ENCODE results near the gene ARID3B. TPM values are rescaled to one million over a fixed set of nuclear protein-coding genes. Genes with fewer than 3 reads are reported as not detected.

ARID3B gene
- total and polyA plus RNA-seq, 4 donors: 6.6 to 10.5 (median 10.2) TPM

DNA sequence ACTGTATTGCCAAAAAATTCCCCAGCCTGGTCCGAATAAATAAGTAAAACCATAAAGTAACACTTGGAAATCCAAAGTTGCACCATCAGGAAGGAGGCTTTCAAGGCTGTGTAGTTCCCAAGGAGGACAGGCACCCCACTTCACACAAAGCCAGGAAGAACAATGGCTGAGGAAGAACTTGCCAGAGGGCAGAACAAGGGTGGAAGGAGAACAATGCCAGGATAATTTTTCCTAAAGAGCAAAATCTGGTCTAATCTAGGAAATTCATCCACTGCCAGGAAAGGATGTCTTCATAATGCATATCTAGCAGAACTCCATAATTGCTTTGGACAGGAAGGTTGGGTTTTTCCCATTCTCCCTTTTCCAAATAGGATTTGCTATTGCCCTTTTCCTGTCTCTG is 15.7 kb upstream of the ARID3B start:
- Histone ChIP-seq H3K36me3 (ENCODE audit: control insufficient read depth in 4 of 4, insufficient read depth in 4 of 4, low read length in 4 of 4) (no peaks in the 10 kb centered on the region), H3K9ac (ENCODE audit: insufficient read depth in 1 of 2, low read length in 2 of 2) (no peak overlapping the region)
- 51 to 60% methylated on average over 1 of the region's 1 CpG for WGBS, 2 donors

DNA sequence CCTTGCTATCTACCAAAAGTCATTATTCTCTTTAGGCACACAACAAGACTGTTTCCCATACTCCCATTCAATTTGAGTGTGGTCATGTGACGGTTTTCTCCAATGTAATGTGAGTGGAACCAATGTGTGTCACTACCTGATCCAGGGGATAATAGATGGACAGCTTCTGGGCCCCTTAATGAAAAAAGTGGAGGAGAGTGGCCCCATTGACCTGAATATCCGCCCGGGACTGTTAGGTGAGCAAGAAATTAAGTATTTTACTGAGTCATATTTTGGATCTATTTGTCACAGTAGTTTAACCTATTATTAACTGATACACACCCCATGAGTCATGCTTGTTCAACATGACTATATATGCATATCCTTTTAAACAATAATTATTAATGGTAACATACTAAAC is 15.1 kb upstream of the ARID3B start:
- H3K9me3 ChIP-seq (ENCODE audit: control insufficient read depth in 4 of 4, insufficient read depth in 3 of 4, low read length in 3 of 4): no peaks in the 10 kb centered on the region
- ATAC-seq (ENCODE audit: insufficient read depth, low FRiP score) (no peak), DNase-seq (no peak)
- H3K27me3 ChIP-seq (ENCODE audit: control insufficient read depth in 3 of 3, insufficient read depth in 3 of 3, low read length in 2 of 3): no peaks in the 10 kb centered on the region
- TF ChIP-seq, protein P1, sequence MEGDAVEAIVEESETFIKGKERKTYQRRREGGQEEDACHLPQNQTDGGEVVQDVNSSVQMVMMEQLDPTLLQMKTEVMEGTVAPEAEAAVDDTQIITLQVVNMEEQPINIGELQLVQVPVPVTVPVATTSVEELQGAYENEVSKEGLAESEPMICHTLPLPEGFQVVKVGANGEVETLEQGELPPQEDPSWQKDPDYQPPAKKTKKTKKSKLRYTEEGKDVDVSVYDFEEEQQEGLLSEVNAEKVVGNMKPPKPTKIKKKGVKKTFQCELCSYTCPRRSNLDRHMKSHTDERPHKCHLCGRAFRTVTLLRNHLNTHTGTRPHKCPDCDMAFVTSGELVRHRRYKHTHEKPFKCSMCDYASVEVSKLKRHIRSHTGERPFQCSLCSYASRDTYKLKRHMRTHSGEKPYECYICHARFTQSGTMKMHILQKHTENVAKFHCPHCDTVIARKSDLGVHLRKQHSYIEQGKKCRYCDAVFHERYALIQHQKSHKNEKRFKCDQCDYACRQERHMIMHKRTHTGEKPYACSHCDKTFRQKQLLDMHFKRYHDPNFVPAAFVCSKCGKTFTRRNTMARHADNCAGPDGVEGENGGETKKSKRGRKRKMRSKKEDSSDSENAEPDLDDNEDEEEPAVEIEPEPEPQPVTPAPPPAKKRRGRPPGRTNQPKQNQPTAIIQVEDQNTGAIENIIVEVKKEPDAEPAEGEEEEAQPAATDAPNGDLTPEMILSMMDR (IDR thresholded peaks at IDR 0.05; ENCODE audit: control extremely low read depth, extremely low read depth): no peak
- no peak overlapping the region for H3K9ac ChIP-seq (ENCODE audit: insufficient read depth in 1 of 2, low read length in 2 of 2)
- peaks cover 0 to 3% (median 0%) of the 10 kb centered on the region in 5 donors for H3K4me1 ChIP-seq (ENCODE audit: control insufficient read depth in 5 of 5, insufficient read depth in 5 of 5, low read length in 5 of 5)
- H3K27ac ChIP-seq (ENCODE audit: low read depth in 1 of 2, low read length in 1 of 2): no peak overlapping the region
- H3K4me3 ChIP-seq: no peak overlapping the region
- H3K36me3 ChIP-seq (ENCODE audit: control insufficient read depth in 4 of 4, insufficient read depth in 4 of 4, low read length in 4 of 4): no peaks in the 10 kb centered on the region
- WGBS, 2 donors: 72 to 91% methylated on average over 3 of the region's 3 CpGs

More for the DNA sequence above, 15.7 kb upstream of the ARID3B start:
- ATAC-seq (ENCODE audit: insufficient read depth, low FRiP score) (no peak), DNase-seq (no peak)
- no peak overlapping the region for H3K4me3 ChIP-seq
- H3K27ac ChIP-seq (ENCODE audit: low read depth in 1 of 2, low read length in 1 of 2): no peak overlapping the region
- no peaks in the 10 kb centered on the region for H3K27me3 ChIP-seq (ENCODE audit: control insufficient read depth in 3 of 3, insufficient read depth in 3 of 3, low read length in 2 of 3)
- TF ChIP-seq, protein P1 (IDR thresholded peaks at IDR 0.05; ENCODE audit: control extremely low read depth, extremely low read depth): no peak
- peaks cover 0 to 3% (median 0%) of the 10 kb centered on the region in 5 donors for H3K4me1 ChIP-seq (ENCODE audit: control insufficient read depth in 5 of 5, insufficient read depth in 5 of 5, low read length in 5 of 5)
- H3K9me3 ChIP-seq (ENCODE audit: control insufficient read depth in 4 of 4, insufficient read depth in 3 of 4, low read length in 3 of 4): no peaks in the 10 kb centered on the region

DNA sequence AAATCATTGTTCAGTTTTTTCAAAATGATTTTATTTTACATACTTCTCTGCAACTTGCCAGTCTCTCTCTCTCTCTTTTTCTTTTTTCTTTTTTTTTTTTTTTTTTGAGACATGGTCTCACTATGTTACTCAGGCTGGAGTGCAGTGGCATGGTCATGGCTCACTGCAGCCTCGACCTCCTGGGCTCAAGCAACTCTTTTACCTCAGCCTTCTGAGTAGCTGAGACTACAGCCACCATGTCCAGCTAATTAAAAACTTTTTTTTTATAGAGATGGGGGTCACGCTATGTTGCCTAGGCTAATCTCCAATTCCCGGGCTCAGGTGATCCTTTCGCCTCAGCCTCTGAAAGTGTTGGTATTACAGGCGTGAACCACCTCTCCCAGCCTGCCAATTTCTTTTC is 12.1 kb upstream of the ARID3B start:
- no peaks in the 10 kb centered on the region for H3K36me3 ChIP-seq (ENCODE audit: control insufficient read depth in 4 of 4, insufficient read depth in 4 of 4, low read length in 4 of 4)
- no peak for ATAC-seq (ENCODE audit: insufficient read depth, low FRiP score)
- no peaks in the 10 kb centered on the region for H3K27me3 ChIP-seq (ENCODE audit: control insufficient read depth in 3 of 3, insufficient read depth in 3 of 3, low read length in 2 of 3)
- TF ChIP-seq, protein P1 (IDR thresholded peaks at IDR 0.05; ENCODE audit: control extremely low read depth, extremely low read depth): no peak
- no peak overlapping the region for H3K27ac ChIP-seq (ENCODE audit: low read depth in 1 of 2, low read length in 1 of 2)
- peaks cover 0 to 3% (median 0%) of the 10 kb centered on the region in 5 donors for H3K4me1 ChIP-seq (ENCODE audit: control insufficient read depth in 5 of 5, insufficient read depth in 5 of 5, low read length in 5 of 5)
- no peak for DNase-seq
- no peaks in the 10 kb centered on the region for H3K9me3 ChIP-seq (ENCODE audit: control insufficient read depth in 4 of 4, insufficient read depth in 3 of 4, low read length in 3 of 4)
- H3K4me3 ChIP-seq: no peak overlapping the region
- WGBS, 2 donors: 85 to 93% methylated on average over 5 of the region's 5 CpGs
- no peak overlapping the region for H3K9ac ChIP-seq (ENCODE audit: insufficient read depth in 1 of 2, low read length in 2 of 2)

DNA sequence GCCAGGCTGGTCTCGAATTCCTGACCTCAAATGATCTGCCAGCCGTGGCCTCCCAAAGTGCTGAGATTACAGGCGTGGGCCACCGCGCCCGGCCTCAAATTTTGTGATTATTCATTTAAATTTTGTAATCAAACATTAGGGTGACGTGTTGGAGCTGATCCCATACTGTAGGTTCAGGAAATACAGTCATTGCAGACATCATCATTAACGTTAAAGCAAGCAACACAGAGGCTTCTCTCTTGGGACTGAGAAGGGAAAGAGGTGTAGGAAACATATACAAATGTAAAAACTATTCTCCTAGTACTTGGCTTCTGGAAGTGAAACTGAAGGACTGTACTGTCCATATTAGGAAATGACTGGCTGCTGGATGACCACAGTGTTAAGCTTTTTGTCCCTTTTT is 11.1 kb upstream of the ARID3B start:
- ATAC-seq (ENCODE audit: insufficient read depth, low FRiP score): peak; percentile 19
- Histone ChIP-seq H3K27ac (ENCODE audit: low read depth in 1 of 2, low read length in 1 of 2) (no peak overlapping the region), H3K36me3 (ENCODE audit: control insufficient read depth in 4 of 4, insufficient read depth in 4 of 4, low read length in 4 of 4) (no peaks in the 10 kb centered on the region), H3K4me1 (ENCODE audit: control insufficient read depth in 5 of 5, insufficient read depth in 5 of 5, low read length in 5 of 5) (peaks cover 0 to 3% (median 0%) of the 10 kb centered on the region in 5 donors), H3K27me3 (ENCODE audit: control insufficient read depth in 3 of 3, insufficient read depth in 3 of 3, low read length in 2 of 3) (no peaks in the 10 kb centered on the region), H3K4me3 (no peak overlapping the region), H3K9me3 (ENCODE audit: control insufficient read depth in 4 of 4, insufficient read depth in 3 of 4, low read length in 3 of 4) (no peaks in the 10 kb centered on the region), H3K9ac (ENCODE audit: insufficient read depth in 1 of 2, low read length in 2 of 2) (no peak overlapping the region)
- 70 to 71% methylated on average over 8 of the region's 8 CpGs for WGBS, 2 donors
- no peak for DNase-seq
- TF ChIP-seq, protein P1 (IDR thresholded peaks at IDR 0.05; ENCODE audit: control extremely low read depth, extremely low read depth): no peak
